Measurements from ENCODE around the gene ABI1. TPM values are rescaled to one million over a fixed set of nuclear protein-coding genes. Genes with fewer than 3 reads are reported as not detected.

The ABI1 gene
- total RNA-seq, 1 donor from 2014 or later = 61.1 TPM

- H3K27me3 ChIP-seq (ENCODE audit: control insufficient read depth, insufficient read depth, low read length) = no peaks in the 10 kb centered on the region
- no peak for TF ChIP-seq CTCF (IDR thresholded peaks at IDR 0.05; ENCODE audit: insufficient read depth, low read length, severe bottlenecking)
- no peak for DNase-seq (ENCODE audit: low read depth)
- H3K36me3 ChIP-seq (ENCODE audit: control insufficient read depth, insufficient read depth, low read length) = peaks cover 7% of the 10 kb centered on the region
- no peak overlapping the region for H3K4me3 ChIP-seq (ENCODE audit: low read depth, low read length)
- FAIRE-seq = no peak
Measured at GRCh38 chr10:26770069-26770468, 90.7 kb downstream of the ABI1 start.

GRCh38 chr10:26765549-26765948 lies 95.2 kb downstream of the ABI1 start:
- no peak for DNase-seq (ENCODE audit: low read depth)
- no peak for FAIRE-seq
- H3K4me3 ChIP-seq (ENCODE audit: low read depth, low read length) = no peak overlapping the region
- TF ChIP-seq CTCF (IDR thresholded peaks at IDR 0.05; ENCODE audit: insufficient read depth, low read length, severe bottlenecking) = no peak
- H3K36me3 ChIP-seq (ENCODE audit: control insufficient read depth, insufficient read depth, low read length) = peaks cover 8% of the 10 kb centered on the region
- no peaks in the 10 kb centered on the region for H3K27me3 ChIP-seq (ENCODE audit: control insufficient read depth, insufficient read depth, low read length)

- Histone ChIP-seq H3K4me3 (ENCODE audit: low read depth, low read length) (no peak overlapping the region), H3K27me3 (ENCODE audit: control insufficient read depth, insufficient read depth, low read length) (no peaks in the 10 kb centered on the region), H3K36me3 (ENCODE audit: control insufficient read depth, insufficient read depth, low read length) (peaks cover 3% of the 10 kb centered on the region)
- FAIRE-seq (no peak), DNase-seq (ENCODE audit: low read depth) (no peak)
- TF ChIP-seq CTCF (IDR thresholded peaks at IDR 0.05; ENCODE audit: insufficient read depth, low read length, severe bottlenecking) = no peak
Measured at GRCh38 chr10:26759008-26759407, 101.8 kb downstream of the ABI1 start.

- Histone ChIP-seq H3K36me3 (ENCODE audit: control insufficient read depth, insufficient read depth, low read length) (peaks cover 4% of the 10 kb centered on the region), H3K4me3 (ENCODE audit: low read depth, low read length) (no peak overlapping the region), H3K27me3 (ENCODE audit: control insufficient read depth, insufficient read depth, low read length) (no peaks in the 10 kb centered on the region)
- DNase-seq (ENCODE audit: low read depth) (peak; percentile 78), FAIRE-seq (no peak)
- no peak for TF ChIP-seq CTCF (IDR thresholded peaks at IDR 0.05; ENCODE audit: insufficient read depth, low read length, severe bottlenecking)
Measured at GRCh38 chr10:26755443-26755903, 105.3 kb downstream of the ABI1 start.

GRCh38 chr10:26746061-26746460 lies 114.7 kb downstream of the ABI1 start:
- no peak overlapping the region for H3K4me3 ChIP-seq (ENCODE audit: low read depth, low read length)
- H3K36me3 ChIP-seq (ENCODE audit: control insufficient read depth, insufficient read depth, low read length) = peaks cover 2% of the 10 kb centered on the region
- DNase-seq (ENCODE audit: low read depth) (no peak), FAIRE-seq (peak; percentile 66)
- no peak for TF ChIP-seq CTCF (IDR thresholded peaks at IDR 0.05; ENCODE audit: insufficient read depth, low read length, severe bottlenecking)
- no peaks in the 10 kb centered on the region for H3K27me3 ChIP-seq (ENCODE audit: control insufficient read depth, insufficient read depth, low read length)

- H3K36me3 ChIP-seq (ENCODE audit: control insufficient read depth, insufficient read depth, low read length) = peaks cover 2% of the 10 kb centered on the region
- FAIRE-seq = no peak
Measured at GRCh38 chr10:26743841-26744240, 116.9 kb downstream of the ABI1 start.

More at GRCh38 chr10:26743841-26744240, 116.9 kb downstream of the ABI1 start:
- TF ChIP-seq CTCF (IDR thresholded peaks at IDR 0.05; ENCODE audit: insufficient read depth, low read length, severe bottlenecking) = no peak
- Histone ChIP-seq H3K27me3 (ENCODE audit: control insufficient read depth, insufficient read depth, low read length) (no peaks in the 10 kb centered on the region), H3K4me3 (ENCODE audit: low read depth, low read length) (no peak overlapping the region)
- no peak for DNase-seq (ENCODE audit: low read depth)

All from bronchial epithelial cell (primary cell).